Measurements from ENCODE around the gene CFAP97. TPM values are rescaled to one million over a fixed set of nuclear protein-coding genes. Genes with fewer than 3 reads are reported as not detected.
"Not testable (repeated sequence)": the region's sequence is repeated elsewhere in the genome, so short reads cannot be mapped to it uniquely, and the experiment has no call there.

The CFAP97 gene
- total RNA-seq, 3 donors from 2014 or later: 36.8 to 44.4 (median 44.4) TPM

- Mint-ChIP-seq H3K36me3 (ENCODE audit: insufficient read depth) (peaks cover 17% of the 10 kb centered on the region), H3K4me1 (ENCODE audit: low read depth) (peaks cover 29% of the 10 kb centered on the region)
- ATAC-seq; H3K9me3 Mint-ChIP-seq; DNase-seq; H3K4me3 Mint-ChIP-seq; H3K27me3 Mint-ChIP-seq (ENCODE audit: low read depth): not testable (repeated sequence)
These were observed 5.6 kb downstream of the CFAP97 start for GRCh38 chr4:185198189-185198588.

GRCh38 chr4:185196437-185196836 lies 7.4 kb downstream of the CFAP97 start:
- no peak for DNase-seq
- Mint-ChIP-seq H3K36me3 (ENCODE audit: insufficient read depth) (peaks cover 19% of the 10 kb centered on the region), H3K9me3 (no peaks in the 10 kb centered on the region), H3K27me3 (ENCODE audit: low read depth) (no peaks in the 10 kb centered on the region), H3K4me3 (no peak overlapping the region), H3K4me1 (ENCODE audit: low read depth) (peaks cover 21% of the 10 kb centered on the region)
- no peak for ATAC-seq

- DNase-seq: no peak
- peaks cover 27% of the 10 kb centered on the region for H3K36me3 Mint-ChIP-seq (ENCODE audit: insufficient read depth)
- no peak for ATAC-seq
- H3K4me1 Mint-ChIP-seq (ENCODE audit: low read depth): peaks cover 28% of the 10 kb centered on the region
- H3K4me3 Mint-ChIP-seq: no peak overlapping the region
- H3K9me3 Mint-ChIP-seq: no peaks in the 10 kb centered on the region
- H3K27me3 Mint-ChIP-seq (ENCODE audit: low read depth): no peaks in the 10 kb centered on the region
These were observed 8.6 kb downstream of the CFAP97 start for GRCh38 chr4:185194924-185195888.

- H3K4me1 Mint-ChIP-seq (ENCODE audit: low read depth): peaks cover 38% of the 10 kb centered on the region
- peaks cover 25% of the 10 kb centered on the region for H3K36me3 Mint-ChIP-seq (ENCODE audit: insufficient read depth)
- ATAC-seq: no peak
- no peaks in the 10 kb centered on the region for H3K9me3 Mint-ChIP-seq
- H3K27me3 Mint-ChIP-seq (ENCODE audit: low read depth): no peaks in the 10 kb centered on the region
- no peak overlapping the region for H3K4me3 Mint-ChIP-seq
- DNase-seq: no peak
These were observed 11.7 kb downstream of the CFAP97 start for GRCh38 chr4:185192059-185192458.

GRCh38 chr4:185190306-185190856 lies 13.4 kb downstream of the CFAP97 start:
- Mint-ChIP-seq H3K4me1 (ENCODE audit: low read depth) (peaks cover 44% of the 10 kb centered on the region), H3K36me3 (ENCODE audit: insufficient read depth) (peaks cover 27% of the 10 kb centered on the region), H3K27me3 (ENCODE audit: low read depth) (no peaks in the 10 kb centered on the region), H3K9me3 (no peaks in the 10 kb centered on the region), H3K4me3 (no peak overlapping the region)
- ATAC-seq: no peak
- DNase-seq: no peak

GRCh38 chr4:185189606-185190305 lies 14.0 kb downstream of the CFAP97 start:
- peaks cover 42% of the 10 kb centered on the region for H3K4me1 Mint-ChIP-seq (ENCODE audit: low read depth)
- no peak for DNase-seq
- no peak overlapping the region for H3K4me3 Mint-ChIP-seq
- H3K9me3 Mint-ChIP-seq: no peaks in the 10 kb centered on the region
- ATAC-seq: no peak
- H3K27me3 Mint-ChIP-seq (ENCODE audit: low read depth): no peaks in the 10 kb centered on the region
- H3K36me3 Mint-ChIP-seq (ENCODE audit: insufficient read depth): peaks cover 23% of the 10 kb centered on the region

- peaks cover 36% of the 10 kb centered on the region for H3K4me1 Mint-ChIP-seq (ENCODE audit: low read depth)
- H3K4me3 Mint-ChIP-seq: no peak overlapping the region
- H3K36me3 Mint-ChIP-seq (ENCODE audit: insufficient read depth): peaks cover 20% of the 10 kb centered on the region
- no peaks in the 10 kb centered on the region for H3K9me3 Mint-ChIP-seq
- no peaks in the 10 kb centered on the region for H3K27me3 Mint-ChIP-seq (ENCODE audit: low read depth)
- ATAC-seq (no peak), DNase-seq (no peak)
These were observed 17.0 kb downstream of the CFAP97 start for GRCh38 chr4:185186769-185187168.

GRCh38 chr4:185183622-185184281 lies 20.0 kb downstream of the CFAP97 start:
- peaks cover 12% of the 10 kb centered on the region for H3K36me3 Mint-ChIP-seq (ENCODE audit: insufficient read depth)
- H3K4me3 Mint-ChIP-seq: no peak overlapping the region
- ATAC-seq: peak in 1 of 2 donors; percentile 48
- peaks cover 26% of the 10 kb centered on the region for H3K4me1 Mint-ChIP-seq (ENCODE audit: low read depth)
- H3K27me3 Mint-ChIP-seq (ENCODE audit: low read depth): no peaks in the 10 kb centered on the region
- DNase-seq: peak; percentile 74
- H3K9me3 Mint-ChIP-seq: no peaks in the 10 kb centered on the region

- DNase-seq: no peak
These were observed 21.6 kb downstream of the CFAP97 start for GRCh38 chr4:185182239-185182638.

GRCh38 chr4:185179488-185179887 lies 24.3 kb downstream of the CFAP97 start:
- no peaks in the 10 kb centered on the region for H3K27me3 Mint-ChIP-seq (ENCODE audit: low read depth)
- ATAC-seq: no peak
- H3K9me3 Mint-ChIP-seq: no peaks in the 10 kb centered on the region
- no peak overlapping the region for H3K4me3 Mint-ChIP-seq
- DNase-seq: no peak
- peaks cover 24% of the 10 kb centered on the region for H3K36me3 Mint-ChIP-seq (ENCODE audit: insufficient read depth)
- peaks cover 14% of the 10 kb centered on the region for H3K4me1 Mint-ChIP-seq (ENCODE audit: low read depth)

More at GRCh38 chr4:185182239-185182638, 21.6 kb downstream of the CFAP97 start:
- H3K27me3 Mint-ChIP-seq (ENCODE audit: low read depth): no peaks in the 10 kb centered on the region
- peaks cover 26% of the 10 kb centered on the region for H3K4me1 Mint-ChIP-seq (ENCODE audit: low read depth)
- H3K9me3 Mint-ChIP-seq: no peaks in the 10 kb centered on the region
- peaks cover 17% of the 10 kb centered on the region for H3K36me3 Mint-ChIP-seq (ENCODE audit: insufficient read depth)
- H3K4me3 Mint-ChIP-seq: no peak overlapping the region
- no peak for ATAC-seq

- no peaks in the 10 kb centered on the region for H3K9me3 Mint-ChIP-seq
- H3K27me3 Mint-ChIP-seq (ENCODE audit: low read depth): no peaks in the 10 kb centered on the region
- no peak for ATAC-seq
- peaks cover 37% of the 10 kb centered on the region for H3K36me3 Mint-ChIP-seq (ENCODE audit: insufficient read depth)
- peaks cover 8% of the 10 kb centered on the region for H3K4me1 Mint-ChIP-seq (ENCODE audit: low read depth)
- H3K4me3 Mint-ChIP-seq: no peak overlapping the region
- no peak for DNase-seq
These were observed 32.3 kb downstream of the CFAP97 start for GRCh38 chr4:185171373-185172071.

GRCh38 chr4:185167234-185167633 lies 36.6 kb downstream of the CFAP97 start:
- Mint-ChIP-seq H3K27me3 (ENCODE audit: low read depth) (no peaks in the 10 kb centered on the region), H3K4me3 (no peak overlapping the region), H3K36me3 (ENCODE audit: insufficient read depth) (peaks cover 35% of the 10 kb centered on the region), H3K4me1 (ENCODE audit: low read depth) (peaks cover 23% of the 10 kb centered on the region), H3K9me3 (no peaks in the 10 kb centered on the region)
- no peak for ATAC-seq
- DNase-seq: no peak

GRCh38 chr4:185165605-185166063 lies 38.2 kb downstream of the CFAP97 start:
- no peak for DNase-seq
- Mint-ChIP-seq H3K4me1 (ENCODE audit: low read depth) (peaks cover 23% of the 10 kb centered on the region), H3K4me3 (peak overlapping the region; percentile 3)

More at GRCh38 chr4:185165605-185166063, 38.2 kb downstream of the CFAP97 start:
- Mint-ChIP-seq H3K9me3 (no peaks in the 10 kb centered on the region), H3K36me3 (ENCODE audit: insufficient read depth) (peaks cover 43% of the 10 kb centered on the region), H3K27me3 (ENCODE audit: low read depth) (no peaks in the 10 kb centered on the region)
- peak; percentile 91 to 92 for ATAC-seq
